ENCODE measurements around the gene TEAD1. TPM values are rescaled to one million over a fixed set of nuclear protein-coding genes. Genes with fewer than 3 reads are reported as not detected.

The TEAD1 gene
- total and polyA plus RNA-seq, 5 donors from 2014 or later: 0.30 TPM; not detected in 4

- no peak overlapping the region for H3K4me3 ChIP-seq (ENCODE audit: low read depth, low read length)
- H3K27me3 ChIP-seq (ENCODE audit: control insufficient read depth, insufficient read depth, low read length): peaks cover 10% of the 10 kb centered on the region
- Mint-ChIP-seq H3K27me3 (peaks cover 34% of the 10 kb centered on the region), H3K9me3 (peaks cover 0 to 5% (median 0%) of the 10 kb centered on the region in 7 donors), H3K36me3 (peaks cover 3% of the 10 kb centered on the region), H3K4me1 (peaks cover 0 to 2% (median 0%) of the 10 kb centered on the region in 4 donors), H3K27ac (no peak overlapping the region), H3K4me3 (no peak overlapping the region)
- H3K9me3 ChIP-seq (ENCODE audit: control insufficient read depth in 2 of 2, low read length in 2 of 2): no peaks in the 10 kb centered on the region
- ATAC-seq (ENCODE audit: low read depth in 2 of 2) (no peak), DNase-seq (no peak)
- H3K4me1 ChIP-seq (ENCODE audit: control insufficient read depth, insufficient read depth, low read length, poor library complexity, severe bottlenecking): no peaks in the 10 kb centered on the region
- no peak overlapping the region for H3K27ac ChIP-seq (ENCODE audit: insufficient read depth, low read length, poor library complexity, severe bottlenecking)
- no peaks in the 10 kb centered on the region for H3K36me3 ChIP-seq (ENCODE audit: control insufficient read depth, insufficient read depth, low read length)
These were observed 37.9 kb downstream of the TEAD1 start for GRCh38 chr11:12712132-12712531.

- H3K27me3 Mint-ChIP-seq: peaks cover 28% of the 10 kb centered on the region
- H3K36me3 ChIP-seq (ENCODE audit: control insufficient read depth, insufficient read depth, low read length): no peaks in the 10 kb centered on the region
- H3K9me3 ChIP-seq (ENCODE audit: control insufficient read depth in 2 of 2, low read length in 2 of 2): no peaks in the 10 kb centered on the region
- no peaks in the 10 kb centered on the region for H3K4me1 ChIP-seq (ENCODE audit: control insufficient read depth, insufficient read depth, low read length, poor library complexity, severe bottlenecking)
- H3K4me1 Mint-ChIP-seq: peaks cover 0 to 18% (median 2%) of the 10 kb centered on the region in 4 donors
- peaks cover 9% of the 10 kb centered on the region for H3K27me3 ChIP-seq (ENCODE audit: control insufficient read depth, insufficient read depth, low read length)
- H3K27ac Mint-ChIP-seq: no peak overlapping the region
- H3K27ac ChIP-seq (ENCODE audit: insufficient read depth, low read length, poor library complexity, severe bottlenecking): no peak overlapping the region
- no peak overlapping the region for H3K4me3 Mint-ChIP-seq
- H3K4me3 ChIP-seq (ENCODE audit: low read depth, low read length): no peak overlapping the region
- H3K9me3 Mint-ChIP-seq: peaks cover 0 to 6% (median 0%) of the 10 kb centered on the region in 7 donors
- H3K36me3 Mint-ChIP-seq: peaks cover 3% of the 10 kb centered on the region
- no peak for ATAC-seq (ENCODE audit: low read depth in 2 of 2)
- DNase-seq: no peak
These were observed 40.9 kb downstream of the TEAD1 start for GRCh38 chr11:12715131-12715530.

- H3K27ac Mint-ChIP-seq: no peak overlapping the region
- peaks cover 10% of the 10 kb centered on the region for H3K27me3 ChIP-seq (ENCODE audit: control insufficient read depth, insufficient read depth, low read length)
- no peak overlapping the region for H3K4me3 ChIP-seq (ENCODE audit: low read depth, low read length)
- H3K36me3 ChIP-seq (ENCODE audit: control insufficient read depth, insufficient read depth, low read length): no peaks in the 10 kb centered on the region
- no peak overlapping the region for H3K4me3 Mint-ChIP-seq
- peaks cover 0 to 6% (median 0%) of the 10 kb centered on the region in 7 donors for H3K9me3 Mint-ChIP-seq
- DNase-seq (no peak), ATAC-seq (ENCODE audit: low read depth in 2 of 2) (no peak)
- no peaks in the 10 kb centered on the region for H3K4me1 ChIP-seq (ENCODE audit: control insufficient read depth, insufficient read depth, low read length, poor library complexity, severe bottlenecking)
- no peaks in the 10 kb centered on the region for H3K9me3 ChIP-seq (ENCODE audit: control insufficient read depth in 2 of 2, low read length in 2 of 2)
- H3K27ac ChIP-seq (ENCODE audit: insufficient read depth, low read length, poor library complexity, severe bottlenecking): no peak overlapping the region
- H3K27me3 Mint-ChIP-seq: peaks cover 32% of the 10 kb centered on the region
- H3K36me3 Mint-ChIP-seq: no peaks in the 10 kb centered on the region
- H3K4me1 Mint-ChIP-seq: peaks cover 0 to 18% (median 2%) of the 10 kb centered on the region in 4 donors
These were observed 41.7 kb downstream of the TEAD1 start for GRCh38 chr11:12715941-12716340.

GRCh38 chr11:12716816-12717215 lies 42.6 kb downstream of the TEAD1 start:
- no peaks in the 10 kb centered on the region for H3K36me3 Mint-ChIP-seq
- peaks cover 0 to 3% (median 0%) of the 10 kb centered on the region in 7 donors for H3K9me3 Mint-ChIP-seq
- H3K9me3 ChIP-seq (ENCODE audit: control insufficient read depth in 2 of 2, low read length in 2 of 2): no peaks in the 10 kb centered on the region
- no peaks in the 10 kb centered on the region for H3K36me3 ChIP-seq (ENCODE audit: control insufficient read depth, insufficient read depth, low read length)
- H3K4me1 Mint-ChIP-seq: peaks cover 0 to 18% (median 2%) of the 10 kb centered on the region in 4 donors
- peaks cover 26% of the 10 kb centered on the region for H3K27me3 Mint-ChIP-seq
- no peak for DNase-seq
- no peak overlapping the region for H3K27ac Mint-ChIP-seq
- no peak for ATAC-seq (ENCODE audit: low read depth in 2 of 2)
- no peak overlapping the region for H3K4me3 ChIP-seq (ENCODE audit: low read depth, low read length)
- no peak overlapping the region for H3K27ac ChIP-seq (ENCODE audit: insufficient read depth, low read length, poor library complexity, severe bottlenecking)
- H3K27me3 ChIP-seq (ENCODE audit: control insufficient read depth, insufficient read depth, low read length): peaks cover 17% of the 10 kb centered on the region
- H3K4me3 Mint-ChIP-seq: no peak overlapping the region
- no peaks in the 10 kb centered on the region for H3K4me1 ChIP-seq (ENCODE audit: control insufficient read depth, insufficient read depth, low read length, poor library complexity, severe bottlenecking)

GRCh38 chr11:12717851-12718291 lies 43.6 kb downstream of the TEAD1 start:
- ATAC-seq (ENCODE audit: low read depth in 2 of 2) (peak; percentile 66 to 77), DNase-seq (peak in 2 of 3 donors; percentile 48 to 79)
- Histone ChIP-seq H3K4me1 (ENCODE audit: control insufficient read depth, insufficient read depth, low read length, poor library complexity, severe bottlenecking) (no peaks in the 10 kb centered on the region), H3K27me3 (ENCODE audit: control insufficient read depth, insufficient read depth, low read length) (peaks cover 20% of the 10 kb centered on the region), H3K27ac (ENCODE audit: insufficient read depth, low read length, poor library complexity, severe bottlenecking) (no peak overlapping the region), H3K36me3 (ENCODE audit: control insufficient read depth, insufficient read depth, low read length) (no peaks in the 10 kb centered on the region), H3K9me3 (ENCODE audit: control insufficient read depth in 2 of 2, low read length in 2 of 2) (no peaks in the 10 kb centered on the region), H3K4me3 (ENCODE audit: low read depth, low read length) (no peak overlapping the region)
- no peaks in the 10 kb centered on the region for H3K36me3 Mint-ChIP-seq
- H3K27me3 Mint-ChIP-seq: peaks cover 19% of the 10 kb centered on the region
- H3K27ac Mint-ChIP-seq: no peak overlapping the region
- H3K4me1 Mint-ChIP-seq: peaks cover 0 to 18% (median 2%) of the 10 kb centered on the region in 4 donors
- peaks cover 0 to 2% (median 0%) of the 10 kb centered on the region in 7 donors for H3K9me3 Mint-ChIP-seq
- peak overlapping the region in 1 of 4 donors; percentile 47 for H3K4me3 Mint-ChIP-seq

- Histone ChIP-seq H3K27ac (ENCODE audit: insufficient read depth, low read length, poor library complexity, severe bottlenecking) (no peak overlapping the region), H3K4me3 (ENCODE audit: low read depth, low read length) (no peak overlapping the region), H3K4me1 (ENCODE audit: control insufficient read depth, insufficient read depth, low read length, poor library complexity, severe bottlenecking) (no peaks in the 10 kb centered on the region), H3K9me3 (ENCODE audit: control insufficient read depth in 2 of 2, low read length in 2 of 2) (no peaks in the 10 kb centered on the region), H3K36me3 (ENCODE audit: control insufficient read depth, insufficient read depth, low read length) (no peaks in the 10 kb centered on the region), H3K27me3 (ENCODE audit: control insufficient read depth, insufficient read depth, low read length) (peaks cover 23% of the 10 kb centered on the region)
- Mint-ChIP-seq H3K4me1 (peaks cover 0 to 18% (median 2%) of the 10 kb centered on the region in 4 donors), H3K27me3 (peaks cover 27% of the 10 kb centered on the region), H3K4me3 (no peak overlapping the region), H3K36me3 (no peaks in the 10 kb centered on the region), H3K27ac (no peak overlapping the region), H3K9me3 (peaks cover 0 to 2% (median 0%) of the 10 kb centered on the region in 7 donors)
- no peak for DNase-seq
- no peak for ATAC-seq (ENCODE audit: low read depth in 2 of 2)
These were observed 45.0 kb downstream of the TEAD1 start for GRCh38 chr11:12719221-12719620.

- ATAC-seq (ENCODE audit: low read depth in 2 of 2) (no peak), DNase-seq (no peak)
- no peaks in the 10 kb centered on the region for H3K36me3 ChIP-seq (ENCODE audit: control insufficient read depth, insufficient read depth, low read length)
- H3K27me3 ChIP-seq (ENCODE audit: control insufficient read depth, insufficient read depth, low read length): peaks cover 29% of the 10 kb centered on the region
- H3K4me3 ChIP-seq (ENCODE audit: low read depth, low read length): no peak overlapping the region
- Mint-ChIP-seq H3K9me3 (peaks cover 0 to 2% (median 0%) of the 10 kb centered on the region in 7 donors), H3K4me1 (peaks cover 0 to 18% (median 2%) of the 10 kb centered on the region in 4 donors), H3K27me3 (peaks cover 32% of the 10 kb centered on the region), H3K27ac (no peak overlapping the region), H3K4me3 (no peak overlapping the region), H3K36me3 (no peaks in the 10 kb centered on the region)
- H3K4me1 ChIP-seq (ENCODE audit: control insufficient read depth, insufficient read depth, low read length, poor library complexity, severe bottlenecking): no peaks in the 10 kb centered on the region
- H3K27ac ChIP-seq (ENCODE audit: insufficient read depth, low read length, poor library complexity, severe bottlenecking): no peak overlapping the region
- no peaks in the 10 kb centered on the region for H3K9me3 ChIP-seq (ENCODE audit: control insufficient read depth in 2 of 2, low read length in 2 of 2)
These were observed 47.8 kb downstream of the TEAD1 start for GRCh38 chr11:12721816-12722604.
